C4-2B (cell line): Measurements from ENCODE around the gene VAV3.
"Not testable (repeated sequence)": the region's sequence is repeated elsewhere in the genome, so short reads cannot be mapped to it uniquely, and the experiment has no call there.

ENCODE experiments used
- CTCF ChIP-seq: fragments of 450-650 bp; conservative IDR thresholded peaks from 2 replicates; pipeline ENCODE4 v1.5.1; 2017; ENCODE audit warnings: mild to moderate bottlenecking
- ZFX ChIP-seq: fragments of 450-650 bp; IDR thresholded peaks from 2 replicates; pipeline ENCODE4 v1.6.1; 2017

DNA sequence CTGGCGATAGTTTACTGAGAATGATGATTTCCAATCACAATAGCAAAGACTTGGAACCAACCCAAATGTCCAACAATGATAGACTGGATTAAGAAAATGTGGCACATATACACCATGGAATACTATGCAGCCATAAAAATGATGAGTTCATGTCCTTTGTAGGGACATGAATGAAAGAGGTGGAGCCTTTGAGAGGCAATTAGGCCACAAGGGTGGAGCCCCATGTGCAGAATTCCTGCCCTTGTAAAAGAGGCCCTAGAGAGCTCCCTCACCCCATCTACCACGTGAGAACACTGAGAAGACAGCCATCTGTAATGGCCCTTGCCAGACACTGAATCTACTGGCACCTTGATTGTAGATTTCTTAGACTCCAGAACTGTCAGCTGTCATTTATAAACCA lies 314.2 kb downstream of the VAV3 start:
- not testable (repeated sequence) for TF ChIP-seq CTCF, ZFX
